HG02884 (cell line): Measurements from ENCODE around the gene KANSL1.
"Not testable (repeated sequence)": the region's sequence is repeated elsewhere in the genome, so short reads cannot be mapped to it uniquely, and the experiment has no call there.

Experiments used
- ATAC-seq: cut with Tn5 transposase; IDR thresholded peaks from one replicate; pipeline ENCODE4 v1.9.1; 2021; ENCODE audit warnings: mild to moderate bottlenecking, moderate library complexity; ENCODE audit not compliant: unreplicated experiment

KANSL1 gene

DNA sequence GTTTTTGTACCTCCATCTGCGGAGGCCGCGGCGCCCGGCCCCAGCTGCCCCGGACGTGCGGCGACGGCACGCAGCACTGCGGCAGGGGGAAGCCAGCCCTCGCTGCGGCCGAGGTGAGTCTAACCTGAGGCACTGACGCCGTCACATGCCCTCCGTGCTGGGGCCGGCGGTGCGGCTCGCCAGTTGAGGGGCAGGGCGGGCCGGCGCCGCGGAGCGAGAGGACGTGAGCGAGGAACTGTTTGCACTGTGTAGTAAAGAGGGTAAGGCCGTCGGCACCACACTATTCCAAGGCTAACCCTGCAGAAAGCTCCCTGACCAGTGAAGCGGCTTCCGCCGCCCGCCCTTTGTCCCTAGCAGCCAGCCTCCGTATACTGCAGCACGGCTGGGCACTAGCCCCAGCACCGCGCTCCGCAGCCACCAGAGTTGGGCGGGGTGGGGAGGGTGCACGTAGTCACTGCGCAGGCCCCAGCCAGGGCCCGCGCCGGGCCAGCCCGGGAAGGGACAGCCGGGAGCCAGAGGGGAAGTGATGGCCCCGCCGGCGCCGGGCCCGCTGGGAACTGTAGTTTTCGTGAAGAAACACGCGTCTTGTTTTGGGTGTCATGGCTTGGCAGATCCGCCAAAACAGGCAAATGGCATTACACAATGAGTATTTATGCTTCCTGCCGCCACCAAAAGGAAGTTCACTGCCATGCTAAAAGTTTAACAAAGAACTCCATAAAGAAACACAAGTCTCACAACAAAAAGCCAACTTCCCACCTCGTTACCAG is 580 bp upstream of the KANSL1 start:
- ATAC-seq, result peak; percentile 53

GRCh38 chr17:46192439-46193150 is 634 bp downstream of the KANSL1 start:
- peak; percentile 23 for ATAC-seq

DNA sequence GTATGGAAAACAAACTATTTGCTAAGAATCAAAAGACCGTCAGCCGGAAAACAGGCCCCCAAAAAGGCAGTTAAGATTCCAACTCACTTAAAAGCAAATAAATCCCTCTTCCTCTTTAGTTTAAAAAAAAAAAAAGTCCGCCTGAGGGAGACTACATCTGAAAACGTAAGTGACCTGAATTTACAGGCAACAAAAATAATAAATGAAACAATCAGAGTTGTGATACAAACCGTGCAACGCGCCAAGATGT is 1.1 kb downstream of the KANSL1 start:
- no peak for ATAC-seq

- no peak for ATAC-seq
Observed at GRCh38 chr17:46191322-46192188, 1.7 kb downstream of the KANSL1 start.

- no peak for ATAC-seq
Observed at GRCh38 chr17:46190763-46191162, 2.5 kb downstream of the KANSL1 start.

- ATAC-seq, result not testable (repeated sequence)
Observed at GRCh38 chr17:46186827-46187235, 6.4 kb downstream of the KANSL1 start.

DNA sequence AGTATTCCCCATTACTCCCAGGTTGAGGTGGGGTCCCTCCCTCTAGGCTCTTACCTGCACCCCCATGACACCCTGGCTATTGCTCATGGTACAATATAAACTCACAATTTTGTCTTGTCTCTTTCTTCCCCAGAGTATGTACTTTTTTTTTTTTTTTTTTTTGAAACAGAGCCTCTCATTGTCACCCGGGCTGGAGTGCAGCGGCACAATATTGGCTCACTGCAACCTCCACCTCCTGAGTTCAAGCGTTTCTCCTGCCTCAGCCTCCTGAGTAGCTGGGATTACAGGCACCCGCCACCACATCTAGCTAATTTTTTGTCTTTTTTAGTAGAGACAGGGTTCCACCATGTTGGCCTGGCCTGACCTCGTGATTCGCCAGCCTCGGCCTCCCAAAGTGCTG is 8.5 kb downstream of the KANSL1 start:
- ATAC-seq, result no peak

DNA sequence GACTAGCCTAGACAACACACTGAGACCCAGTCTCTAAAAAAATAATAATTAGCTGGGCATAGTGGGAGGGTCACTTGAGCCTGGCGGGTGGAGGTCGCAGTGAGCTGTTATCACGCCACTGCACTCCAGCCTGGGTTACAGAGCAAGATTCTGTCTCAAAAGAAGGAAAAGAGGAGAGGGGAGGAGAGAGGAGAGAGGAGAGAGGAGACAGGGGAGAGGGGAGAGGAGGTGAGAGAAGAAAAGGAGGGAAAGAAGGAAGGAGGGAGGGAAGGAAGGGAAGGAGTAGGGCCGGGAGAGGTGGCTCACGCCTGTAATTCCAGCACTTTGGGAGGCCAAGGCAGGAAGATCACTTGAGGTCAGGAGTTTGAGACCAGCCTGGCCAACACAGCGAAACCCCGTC is 9.8 kb downstream of the KANSL1 start:
- not testable (repeated sequence) for ATAC-seq

- ATAC-seq, result no peak
Observed at GRCh38 chr17:46182961-46183360, 10.3 kb downstream of the KANSL1 start.

GRCh38 chr17:46181940-46182339 is 11.3 kb downstream of the KANSL1 start:
- ATAC-seq, result no peak

DNA sequence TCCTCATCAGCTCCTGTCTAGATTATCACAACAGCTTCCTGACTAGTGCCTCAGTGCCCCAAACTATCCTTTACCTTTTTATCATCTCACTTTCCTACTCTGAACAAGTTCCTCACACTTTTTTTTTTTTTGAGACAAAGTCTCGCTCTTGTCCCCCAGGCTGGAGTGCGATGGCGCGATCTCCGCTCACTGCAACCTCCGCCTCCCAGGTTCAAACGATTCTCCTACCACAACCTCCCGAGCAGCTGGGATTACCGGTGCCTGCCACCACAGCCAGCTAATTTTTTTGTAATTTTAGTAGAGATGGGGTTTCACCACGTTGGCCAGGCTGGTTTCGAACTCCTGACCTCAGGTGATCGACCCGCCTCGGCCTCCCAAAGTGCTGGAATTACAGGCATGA is 11.9 kb downstream of the KANSL1 start:
- not testable (repeated sequence) for ATAC-seq

GRCh38 chr17:46180892-46181274 is 12.3 kb downstream of the KANSL1 start:
- no peak for ATAC-seq

DNA sequence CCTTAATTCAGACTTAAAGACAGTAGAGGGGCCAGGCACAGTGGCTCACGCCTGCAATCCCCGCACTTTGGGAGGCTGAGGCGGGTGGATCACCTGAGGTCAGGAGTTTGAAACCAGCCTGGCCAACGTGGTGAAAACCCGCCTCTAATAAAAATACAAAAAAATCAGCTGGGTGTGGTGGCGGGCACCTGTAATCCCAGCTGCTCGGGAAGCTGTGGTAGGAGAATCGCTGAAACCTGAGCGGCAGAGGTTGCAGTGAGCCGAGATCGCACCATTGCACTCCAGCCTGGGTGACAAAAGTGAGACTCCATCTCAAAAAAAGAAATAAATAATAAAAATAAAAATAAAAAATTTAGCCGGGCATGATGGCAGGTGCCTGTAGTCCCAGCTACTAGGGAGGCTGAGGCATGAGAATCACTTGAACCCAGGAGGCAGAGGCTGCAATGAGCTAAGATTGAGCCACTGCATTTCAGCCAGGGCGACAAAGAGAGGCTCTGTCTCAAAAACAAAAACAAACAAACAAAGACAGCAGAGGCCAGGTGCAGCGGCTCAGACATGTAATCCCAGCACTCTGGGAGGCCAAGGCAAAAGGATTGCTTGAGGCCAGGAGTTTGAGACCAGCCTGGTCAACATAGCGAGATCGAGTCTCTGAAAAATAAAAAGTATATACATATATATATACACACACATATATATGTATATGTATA is 12.9 kb downstream of the KANSL1 start:
- ATAC-seq, result not testable (repeated sequence)

DNA sequence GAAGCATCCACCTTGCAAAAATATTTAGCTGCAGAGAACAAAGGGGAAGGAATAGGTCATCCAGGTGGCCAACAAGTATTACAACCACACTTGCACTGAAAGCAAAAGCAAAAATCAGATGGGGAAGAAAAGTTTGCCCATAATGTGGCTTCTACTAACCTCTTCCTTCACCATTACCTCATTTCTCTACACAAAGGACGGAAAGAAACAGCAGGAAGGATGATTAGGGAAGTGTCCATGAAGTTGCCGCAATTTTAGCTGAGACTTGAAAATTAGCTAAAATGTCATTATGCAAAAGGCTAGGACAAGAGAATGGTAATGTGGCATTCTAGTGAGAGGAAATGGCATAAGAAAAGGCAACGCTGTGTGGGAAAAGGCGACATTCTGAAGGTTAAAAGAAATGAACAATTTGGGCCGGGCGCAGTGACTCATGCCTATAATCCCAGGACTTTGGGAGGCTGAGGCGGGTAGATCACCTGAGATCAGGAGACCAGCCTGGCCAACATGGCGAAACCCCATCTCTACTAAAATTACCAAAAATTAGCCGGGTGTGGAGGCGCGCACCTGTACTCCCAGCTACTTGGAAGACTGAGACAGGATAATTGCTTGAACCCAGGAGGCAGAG is 13.7 kb downstream of the KANSL1 start:
- no peak for ATAC-seq

DNA sequence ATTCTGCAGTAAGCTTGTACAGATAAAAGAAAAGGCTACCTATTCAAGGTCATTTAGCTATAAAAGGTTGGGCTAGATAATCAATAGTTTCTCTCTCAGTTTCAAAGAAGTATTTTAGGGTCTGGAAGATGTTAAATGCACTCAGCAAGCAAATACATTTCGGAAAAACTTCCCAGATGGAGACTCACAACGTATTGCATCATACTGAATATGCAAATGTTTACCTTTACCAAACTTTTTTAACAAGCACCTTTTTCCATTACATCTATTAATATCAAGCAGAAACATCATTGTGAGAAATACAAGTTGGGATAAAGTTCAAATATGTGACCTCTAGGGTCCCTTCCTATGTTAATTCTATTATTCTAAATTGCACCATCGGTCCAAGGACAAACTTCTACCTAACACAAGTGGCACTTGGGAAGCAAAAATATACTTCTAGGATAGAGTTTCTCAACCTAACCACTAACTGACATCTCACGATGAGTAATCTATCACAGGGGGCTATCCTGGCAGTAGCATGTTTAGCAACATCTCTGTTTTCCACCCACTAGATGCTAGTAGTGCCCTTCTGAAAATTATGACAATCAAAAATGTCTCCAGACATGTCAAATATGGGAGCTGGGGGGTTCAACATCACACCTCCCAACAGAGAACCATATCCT is 14.5 kb downstream of the KANSL1 start:
- ATAC-seq, result no peak

- no peak for ATAC-seq
Observed at GRCh38 chr17:46176975-46177374, 16.3 kb downstream of the KANSL1 start.

DNA sequence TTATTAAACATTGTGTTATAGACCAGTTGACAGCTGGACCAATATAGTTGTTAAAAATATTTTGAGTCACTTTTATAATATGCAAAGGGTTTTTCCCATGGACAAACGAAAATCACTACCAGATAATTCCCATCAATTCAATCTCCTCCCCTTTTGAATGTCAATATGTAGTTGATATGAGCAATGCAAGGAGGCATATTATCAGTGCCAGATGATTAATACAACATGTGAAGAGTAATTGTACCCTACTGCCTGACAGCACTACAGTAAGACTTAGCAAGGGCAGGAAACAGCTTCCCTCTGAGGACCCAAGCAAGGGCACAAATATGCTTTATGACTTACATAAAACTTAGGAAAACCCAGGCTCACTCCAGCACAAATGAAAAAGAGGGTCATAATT is 17.3 kb downstream of the KANSL1 start:
- ATAC-seq, result no peak

GRCh38 chr17:46173153-46173552 is 20.1 kb downstream of the KANSL1 start:
- ATAC-seq, result no peak

DNA sequence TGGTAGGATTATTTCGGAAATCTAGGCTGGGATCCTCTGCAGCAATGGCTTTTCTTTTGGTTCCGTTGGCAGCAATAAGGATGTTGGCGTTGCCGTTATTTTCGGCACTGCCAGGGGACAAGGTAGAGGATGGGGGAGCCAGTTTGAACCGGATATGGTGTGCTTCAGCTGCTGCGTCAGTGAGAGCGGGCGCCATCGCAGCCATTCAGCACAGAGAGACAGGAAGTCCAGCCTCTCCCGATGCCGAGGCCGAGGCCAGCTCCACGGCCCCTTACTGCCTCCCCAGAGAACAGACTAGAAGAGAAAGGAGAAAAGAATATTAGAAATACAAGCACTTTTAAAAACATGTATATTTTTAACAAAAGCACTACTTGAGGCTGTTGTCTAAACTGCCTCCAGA is 21.3 kb downstream of the KANSL1 start:
- no peak for ATAC-seq
